Stimulated activated naive CD8-positive, alpha-beta T cell treated with anti-CD3 and anti-CD28 coated beads, Interleukin-15, Interleukin-2, amounts not matched to agents 100 ng/mL and 50 ng/mL, for 24 hours (primary cell): ENCODE measurements around the gene IL1RAPL2.

Experiments
- H3K27ac Mint-ChIP-seq: one replicate; pipeline ENCODE4 v1.8.0; 2021; ENCODE audit warnings: mild to moderate bottlenecking, mixed read lengths
- H3K27me3 Mint-ChIP-seq: one replicate; pipeline ENCODE4 v1.8.0; 2021; ENCODE audit warnings: mixed read lengths
- H3K36me3 Mint-ChIP-seq: one replicate; pipeline ENCODE4 v1.8.0; 2021; ENCODE audit warnings: low read depth, mixed read lengths
- H3K4me1 Mint-ChIP-seq: one replicate; pipeline ENCODE4 v1.8.0; 2021; ENCODE audit warnings: low read depth, mixed read lengths
- H3K4me3 Mint-ChIP-seq: one replicate; pipeline ENCODE4 v1.8.0; 2021; ENCODE audit warnings: mild to moderate bottlenecking, mixed read lengths
- H3K9me3 Mint-ChIP-seq: one replicate; pipeline ENCODE4 v1.8.0; 2021; ENCODE audit warnings: mixed read lengths

IL1RAPL2 gene

GRCh38 chrX:104712515-104712914 lies 146.5 kb downstream of the IL1RAPL2 start:
- no peaks in the 10 kb centered on the region for H3K36me3 Mint-ChIP-seq
- no peaks in the 10 kb centered on the region for H3K4me1 Mint-ChIP-seq
- H3K9me3 Mint-ChIP-seq, result no peaks in the 10 kb centered on the region
- H3K27ac Mint-ChIP-seq, result no peak overlapping the region
- H3K4me3 Mint-ChIP-seq, result no peak overlapping the region
- H3K27me3 Mint-ChIP-seq, result peaks cover 3% of the 10 kb centered on the region

- Mint-ChIP-seq H3K27ac (no peak overlapping the region), H3K36me3 (no peaks in the 10 kb centered on the region), H3K27me3 (peaks cover 2% of the 10 kb centered on the region)
Observed at GRCh38 chrX:104721854-104722253, 155.9 kb downstream of the IL1RAPL2 start.

DNA sequence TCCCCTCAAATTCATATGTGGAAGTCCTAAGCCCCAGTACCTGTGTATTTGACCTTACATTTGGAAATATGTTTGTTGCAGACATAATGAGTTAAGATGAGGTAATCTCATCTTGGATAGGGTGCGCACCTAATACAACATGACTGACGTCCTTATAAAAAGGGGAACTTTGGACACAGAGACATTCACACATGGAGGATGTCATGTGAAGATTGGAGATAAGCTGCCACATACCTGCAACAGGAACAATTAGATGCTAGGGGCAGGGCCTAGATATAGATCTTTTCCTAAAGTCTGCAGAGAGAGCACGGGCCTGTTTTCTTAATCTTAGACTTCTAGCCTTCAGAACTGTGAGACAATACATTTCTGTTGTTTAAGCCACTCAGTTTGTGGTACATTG lies 162.5 kb downstream of the IL1RAPL2 start:
- Mint-ChIP-seq H3K27ac (no peak overlapping the region), H3K27me3 (no peaks in the 10 kb centered on the region), H3K4me3 (no peak overlapping the region), H3K36me3 (no peaks in the 10 kb centered on the region), H3K9me3 (no peaks in the 10 kb centered on the region), H3K4me1 (no peaks in the 10 kb centered on the region)

More at GRCh38 chrX:104721854-104722253, 155.9 kb downstream of the IL1RAPL2 start:
- Mint-ChIP-seq H3K4me3 (no peak overlapping the region), H3K9me3 (no peaks in the 10 kb centered on the region), H3K4me1 (no peaks in the 10 kb centered on the region)

DNA sequence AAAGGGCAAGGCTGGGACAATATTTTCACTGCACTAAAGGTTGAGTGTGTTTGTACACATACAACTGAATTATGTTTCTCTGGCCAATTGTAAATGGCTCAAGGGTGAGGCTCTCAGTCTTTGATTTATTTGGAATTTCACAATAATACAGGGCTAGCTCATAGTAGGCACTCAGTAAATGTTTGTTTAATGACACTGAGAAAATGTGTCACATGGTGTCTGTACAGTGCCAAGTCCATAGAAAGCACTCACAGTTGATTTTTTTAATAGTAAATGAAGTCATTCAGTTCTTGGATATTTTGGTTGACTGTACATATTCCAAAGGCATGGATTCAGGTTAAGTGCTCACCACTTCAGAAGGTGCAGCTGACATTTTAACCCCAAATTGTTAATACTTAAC lies 176.4 kb downstream of the IL1RAPL2 start:
- no peaks in the 10 kb centered on the region for H3K4me1 Mint-ChIP-seq
- no peak overlapping the region for H3K27ac Mint-ChIP-seq
- H3K36me3 Mint-ChIP-seq, result no peaks in the 10 kb centered on the region
- no peaks in the 10 kb centered on the region for H3K27me3 Mint-ChIP-seq
- H3K9me3 Mint-ChIP-seq, result no peaks in the 10 kb centered on the region
- no peak overlapping the region for H3K4me3 Mint-ChIP-seq

DNA sequence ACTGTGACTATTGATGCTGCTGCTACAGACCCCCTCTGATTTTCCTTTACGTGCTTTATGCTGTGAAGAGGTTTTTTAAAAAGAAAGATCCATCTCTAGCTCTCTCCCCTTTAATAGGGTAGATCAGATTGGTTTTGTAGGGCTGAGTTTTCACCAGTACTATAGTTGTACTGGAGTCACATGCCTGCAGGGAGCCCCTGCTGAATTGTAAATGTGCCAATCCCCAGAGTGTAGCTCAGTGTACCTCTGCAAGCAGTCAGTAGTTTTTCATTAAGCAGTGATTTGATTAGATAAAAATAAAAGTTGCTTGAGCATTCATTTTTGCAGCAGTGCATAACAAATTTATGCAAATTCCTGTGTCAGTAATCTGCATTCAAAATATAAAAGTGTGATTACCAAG lies 179.2 kb downstream of the IL1RAPL2 start:
- H3K27ac Mint-ChIP-seq, result no peak overlapping the region
- H3K27me3 Mint-ChIP-seq, result no peaks in the 10 kb centered on the region
- no peaks in the 10 kb centered on the region for H3K4me1 Mint-ChIP-seq
- H3K4me3 Mint-ChIP-seq, result no peak overlapping the region
- H3K36me3 Mint-ChIP-seq, result no peaks in the 10 kb centered on the region
- H3K9me3 Mint-ChIP-seq, result no peaks in the 10 kb centered on the region

- no peak overlapping the region for H3K4me3 Mint-ChIP-seq
- H3K36me3 Mint-ChIP-seq, result no peaks in the 10 kb centered on the region
- H3K9me3 Mint-ChIP-seq, result no peaks in the 10 kb centered on the region
- no peaks in the 10 kb centered on the region for H3K4me1 Mint-ChIP-seq
- H3K27ac Mint-ChIP-seq, result no peak overlapping the region
- H3K27me3 Mint-ChIP-seq, result no peaks in the 10 kb centered on the region
Observed at GRCh38 chrX:104749951-104750610, 184.1 kb downstream of the IL1RAPL2 start.

GRCh38 chrX:104762641-104763040 lies 196.6 kb downstream of the IL1RAPL2 start:
- H3K27ac Mint-ChIP-seq, result no peak overlapping the region
- H3K9me3 Mint-ChIP-seq, result peaks cover 6% of the 10 kb centered on the region
- no peaks in the 10 kb centered on the region for H3K36me3 Mint-ChIP-seq
- no peaks in the 10 kb centered on the region for H3K4me1 Mint-ChIP-seq
- H3K27me3 Mint-ChIP-seq, result no peaks in the 10 kb centered on the region
- H3K4me3 Mint-ChIP-seq, result no peak overlapping the region

DNA sequence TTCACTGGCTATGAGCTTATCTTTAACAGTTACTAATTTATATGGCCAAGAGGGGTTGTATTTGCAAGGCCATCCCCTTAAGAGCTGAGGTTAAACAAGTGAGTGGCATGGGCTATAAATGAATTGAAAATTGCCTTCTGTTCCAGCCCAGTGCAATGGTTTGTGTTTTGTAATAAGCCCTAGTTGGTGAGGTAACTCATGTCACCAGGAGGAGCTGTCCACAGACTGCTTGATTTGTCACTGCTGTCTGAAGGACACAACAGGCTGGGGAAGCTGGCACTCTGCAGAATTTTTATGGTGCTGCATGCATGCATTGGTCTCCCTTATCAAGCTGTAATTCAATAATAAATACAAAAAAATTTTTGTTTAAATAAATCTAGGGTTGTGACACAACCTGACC lies 223.8 kb downstream of the IL1RAPL2 start:
- H3K4me3 Mint-ChIP-seq, result no peak overlapping the region
- H3K36me3 Mint-ChIP-seq, result no peaks in the 10 kb centered on the region
- no peaks in the 10 kb centered on the region for H3K9me3 Mint-ChIP-seq
- H3K4me1 Mint-ChIP-seq, result no peaks in the 10 kb centered on the region
- H3K27me3 Mint-ChIP-seq, result no peaks in the 10 kb centered on the region
- H3K27ac Mint-ChIP-seq, result no peak overlapping the region

DNA sequence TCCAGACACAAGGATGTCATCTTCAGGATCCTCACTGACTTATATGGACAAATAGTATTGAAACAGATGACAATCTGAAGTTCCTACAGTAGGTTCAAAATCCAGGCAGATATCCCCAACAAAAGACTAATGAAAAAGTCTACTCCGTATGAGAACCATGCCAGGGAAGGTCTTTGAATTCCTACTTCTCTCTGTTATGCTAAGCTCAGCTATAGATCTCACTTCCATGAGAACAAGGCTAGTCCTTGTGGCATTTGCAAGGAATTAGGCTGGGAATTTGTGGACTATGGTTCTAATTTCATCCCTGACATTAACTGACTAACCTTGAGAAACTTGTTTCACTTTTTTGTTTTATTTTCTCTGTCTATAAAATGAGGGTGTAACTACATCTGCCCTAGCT lies 229.8 kb downstream of the IL1RAPL2 start:
- Mint-ChIP-seq H3K4me1 (no peaks in the 10 kb centered on the region), H3K4me3 (no peak overlapping the region), H3K27ac (no peak overlapping the region), H3K27me3 (no peaks in the 10 kb centered on the region), H3K9me3 (no peaks in the 10 kb centered on the region), H3K36me3 (no peaks in the 10 kb centered on the region)

DNA sequence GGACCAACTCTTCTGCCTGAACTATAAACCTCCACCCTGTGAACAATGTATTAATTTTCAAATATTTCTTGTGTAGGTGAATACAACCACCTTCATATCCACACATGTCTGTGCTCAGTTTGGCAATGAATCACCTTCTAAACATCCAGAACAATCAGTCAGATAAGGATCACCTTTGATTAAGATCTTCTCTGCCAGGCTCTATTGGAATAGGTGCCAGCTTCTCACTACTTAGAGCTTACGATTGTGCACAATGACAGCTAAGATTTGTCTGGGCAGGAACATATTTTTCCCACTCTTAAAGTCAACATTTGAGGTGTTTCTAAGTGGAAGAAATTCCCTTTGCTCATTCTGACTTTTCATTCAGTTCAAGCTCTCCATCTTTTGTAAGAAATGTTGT lies 237.2 kb downstream of the IL1RAPL2 start:
- H3K36me3 Mint-ChIP-seq, result no peaks in the 10 kb centered on the region
- no peaks in the 10 kb centered on the region for H3K27me3 Mint-ChIP-seq
- H3K9me3 Mint-ChIP-seq, result no peaks in the 10 kb centered on the region

GRCh38 chrX:104806346-104806745 lies 240.3 kb downstream of the IL1RAPL2 start:
- Mint-ChIP-seq H3K4me1 (no peaks in the 10 kb centered on the region), H3K9me3 (no peaks in the 10 kb centered on the region), H3K27ac (no peak overlapping the region), H3K36me3 (no peaks in the 10 kb centered on the region), H3K27me3 (no peaks in the 10 kb centered on the region), H3K4me3 (no peak overlapping the region)

More for the DNA sequence above, 237.2 kb downstream of the IL1RAPL2 start:
- Mint-ChIP-seq H3K4me3 (no peak overlapping the region), H3K27ac (no peak overlapping the region), H3K4me1 (no peaks in the 10 kb centered on the region)

DNA sequence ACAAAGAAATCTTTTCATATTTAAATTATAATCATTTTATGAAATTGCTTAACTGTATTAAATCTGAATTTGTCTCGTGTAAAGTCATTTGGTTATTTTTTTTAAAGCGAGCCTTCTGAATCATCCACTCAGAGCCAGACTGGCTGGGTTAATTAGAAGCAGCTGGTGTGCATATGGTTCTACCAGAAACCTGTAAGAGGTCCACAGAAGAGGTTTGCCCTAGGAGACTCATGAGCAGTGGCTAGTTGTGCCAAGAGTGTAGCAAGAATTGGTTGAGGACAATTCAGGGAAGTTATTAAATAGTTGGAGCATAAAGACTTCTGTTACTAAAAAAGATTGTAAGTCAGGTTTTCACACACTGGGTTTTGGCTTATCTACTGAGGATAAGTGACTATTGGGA lies 267.4 kb downstream of the IL1RAPL2 start:
- no peak overlapping the region for H3K4me3 Mint-ChIP-seq
- H3K36me3 Mint-ChIP-seq, result no peaks in the 10 kb centered on the region
- no peak overlapping the region for H3K27ac Mint-ChIP-seq
- H3K27me3 Mint-ChIP-seq, result no peaks in the 10 kb centered on the region
- no peaks in the 10 kb centered on the region for H3K9me3 Mint-ChIP-seq
- H3K4me1 Mint-ChIP-seq, result no peaks in the 10 kb centered on the region

DNA sequence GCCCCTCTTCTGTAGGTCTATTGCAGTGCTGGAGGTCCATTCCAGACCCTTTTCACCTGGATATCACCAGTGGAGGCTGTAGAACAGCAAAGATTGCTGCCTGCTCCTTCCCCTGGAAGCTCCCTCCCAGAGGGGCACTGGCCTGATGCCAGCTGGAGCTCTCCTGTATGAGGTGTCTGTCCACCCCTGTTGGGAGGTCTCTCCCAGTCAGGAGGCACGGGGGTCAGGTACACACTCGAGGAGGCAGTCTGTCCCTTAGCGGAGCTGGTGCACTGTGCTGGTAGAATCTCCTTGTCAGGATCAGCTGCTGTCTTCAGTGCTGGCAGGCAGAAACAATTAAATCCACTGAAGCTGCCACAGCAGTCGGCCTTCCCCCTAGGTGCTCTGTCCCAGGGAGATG lies 276.6 kb downstream of the IL1RAPL2 start:
- no peak overlapping the region for H3K27ac Mint-ChIP-seq
- no peaks in the 10 kb centered on the region for H3K4me1 Mint-ChIP-seq
- H3K36me3 Mint-ChIP-seq, result no peaks in the 10 kb centered on the region
- H3K27me3 Mint-ChIP-seq, result peaks cover 6% of the 10 kb centered on the region
- no peak overlapping the region for H3K4me3 Mint-ChIP-seq
- peaks cover 6% of the 10 kb centered on the region for H3K9me3 Mint-ChIP-seq

DNA sequence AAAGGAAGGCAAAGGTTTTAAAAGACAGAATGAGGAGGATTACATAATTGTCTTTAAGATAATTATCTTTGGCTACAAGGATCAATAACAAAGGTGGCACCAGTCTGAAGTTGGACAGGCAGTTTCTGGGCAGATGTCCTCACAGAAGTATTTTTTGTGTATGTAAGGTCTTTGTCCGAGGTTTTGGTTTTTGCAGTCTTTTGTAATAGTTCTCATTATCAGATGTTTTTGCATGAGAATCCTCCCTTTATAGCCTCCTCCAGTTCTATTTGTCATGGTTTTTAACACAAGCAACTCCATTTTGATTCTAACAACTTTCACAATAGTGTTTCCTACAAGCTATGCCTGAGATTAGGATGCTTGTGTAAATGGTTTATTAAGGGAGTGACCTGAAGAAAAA lies 286.2 kb downstream of the IL1RAPL2 start:
- Mint-ChIP-seq H3K9me3 (no peaks in the 10 kb centered on the region), H3K27ac (no peak overlapping the region), H3K36me3 (no peaks in the 10 kb centered on the region), H3K27me3 (no peaks in the 10 kb centered on the region), H3K4me1 (peaks cover 15% of the 10 kb centered on the region), H3K4me3 (no peak overlapping the region)

DNA sequence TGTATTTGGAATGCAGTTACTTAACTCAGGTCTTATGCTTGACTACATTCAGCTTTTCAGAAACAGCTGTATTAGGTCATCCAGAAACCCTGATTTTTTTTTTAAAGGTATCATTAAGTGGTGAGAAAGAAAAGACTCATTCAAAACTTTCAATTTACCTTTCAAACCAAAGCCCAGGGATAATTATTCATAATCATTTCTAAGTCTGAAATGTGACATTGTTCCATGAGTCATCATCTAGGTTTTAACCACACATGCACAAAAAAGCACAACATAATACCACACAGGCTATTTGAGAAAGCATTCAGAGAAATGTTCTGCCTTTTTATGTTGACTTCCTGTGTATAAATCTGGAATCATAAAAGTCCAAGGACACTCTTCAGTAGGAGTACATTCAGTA lies 288.2 kb downstream of the IL1RAPL2 start:
- no peaks in the 10 kb centered on the region for H3K36me3 Mint-ChIP-seq
- H3K4me1 Mint-ChIP-seq, result peaks cover 15% of the 10 kb centered on the region
- H3K4me3 Mint-ChIP-seq, result no peak overlapping the region
- no peaks in the 10 kb centered on the region for H3K9me3 Mint-ChIP-seq
- H3K27me3 Mint-ChIP-seq, result no peaks in the 10 kb centered on the region
- H3K27ac Mint-ChIP-seq, result peak overlapping the region; percentile 26

GRCh38 chrX:104854790-104855340 lies 288.9 kb downstream of the IL1RAPL2 start:
- peak overlapping the region; percentile 26 for H3K27ac Mint-ChIP-seq
- H3K9me3 Mint-ChIP-seq, result no peaks in the 10 kb centered on the region
- H3K4me3 Mint-ChIP-seq, result no peak overlapping the region
- no peaks in the 10 kb centered on the region for H3K27me3 Mint-ChIP-seq
- H3K36me3 Mint-ChIP-seq, result no peaks in the 10 kb centered on the region
- H3K4me1 Mint-ChIP-seq, result peaks cover 15% of the 10 kb centered on the region
